HG03520 (cell line): ENCODE results near the gene KPNA2.
A peak's percentile ranks its signal among the peaks of the same experiment; 100 is the strongest.
"Not testable (repeated sequence)": the region's sequence is repeated elsewhere in the genome, so short reads cannot be mapped to it uniquely, and the experiment has no call there.

Source experiments
- ATAC-seq: cut with Tn5 transposase; IDR thresholded peaks from one replicate; pipeline ENCODE4 v1.9.1; 2021; ENCODE audit warnings: mild to moderate bottlenecking, moderate library complexity; ENCODE audit not compliant: unreplicated experiment

Gene KPNA2

DNA sequence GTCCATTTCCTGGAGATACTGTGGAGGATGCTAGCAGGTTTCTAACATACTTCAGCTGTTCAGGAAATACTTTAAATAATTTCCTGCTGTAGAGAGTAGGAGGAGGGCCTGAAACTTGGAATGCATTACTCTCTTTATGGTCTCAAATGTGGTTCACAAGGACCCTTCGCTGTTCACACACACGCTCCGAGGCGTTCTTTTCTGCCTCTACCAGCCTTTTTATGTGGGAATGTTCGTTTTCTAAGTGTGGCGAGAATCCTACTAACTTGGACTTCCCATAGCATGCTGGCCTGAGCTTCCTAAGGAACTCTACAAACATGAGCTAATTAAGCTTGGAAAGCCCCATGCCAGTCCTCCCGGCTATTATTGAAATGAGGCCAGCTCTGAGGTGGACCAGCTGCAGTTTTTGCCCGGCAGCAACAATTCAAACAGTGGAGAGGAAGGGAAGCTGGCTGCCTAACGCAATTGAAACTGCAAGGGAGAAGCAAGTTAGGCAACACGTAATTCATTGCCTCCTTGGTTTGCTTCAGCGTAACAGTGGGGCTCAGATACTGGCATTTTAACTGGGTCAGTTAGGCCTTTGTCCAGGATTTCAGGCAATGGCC is 18.9 kb downstream of the KPNA2 start:
- no peak for ATAC-seq

DNA sequence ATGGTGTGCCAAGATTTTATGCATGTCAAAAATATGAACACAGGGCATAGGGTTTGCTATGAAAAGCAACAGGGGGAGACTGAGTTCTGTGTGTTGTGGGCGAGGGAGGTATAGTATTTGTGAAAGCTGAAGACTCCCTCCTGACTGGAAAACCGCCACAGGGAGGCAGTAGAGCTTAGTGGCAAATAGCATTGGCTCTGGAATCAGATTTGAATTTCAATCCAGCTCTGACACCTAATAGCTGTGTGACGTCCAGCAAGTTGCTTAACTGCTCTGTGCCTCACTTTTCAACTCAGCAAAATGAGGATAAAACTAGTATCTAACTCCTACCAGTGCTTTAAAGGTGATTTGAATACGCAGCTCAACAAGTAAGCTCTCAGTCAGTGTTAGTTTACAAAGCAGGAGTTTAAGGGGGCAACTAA is 22.0 kb downstream of the KPNA2 start:
- peak; percentile 44 for ATAC-seq

DNA sequence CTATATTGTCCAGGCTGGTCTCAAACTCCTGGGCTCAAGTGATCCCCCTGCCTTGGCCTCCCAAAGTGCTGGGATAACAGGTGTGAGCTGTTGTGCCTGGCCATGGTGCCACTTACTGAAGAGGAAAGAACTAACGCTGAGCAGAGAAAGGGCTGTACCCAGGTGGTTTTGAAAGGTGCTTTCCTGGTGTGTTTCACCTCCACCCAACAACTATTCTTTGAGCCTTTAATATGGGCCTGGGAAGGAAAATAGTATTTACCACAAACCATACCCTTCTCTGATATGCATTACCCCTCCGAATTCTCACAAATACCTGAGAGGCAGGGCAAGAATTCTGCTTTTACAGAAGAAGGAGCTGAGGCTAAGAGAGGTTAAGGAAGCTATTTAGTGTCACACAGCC is 24.8 kb downstream of the KPNA2 start:
- no peak for ATAC-seq

GRCh38 chr17:68061512-68062313 is 26.2 kb downstream of the KPNA2 start:
- no peak for ATAC-seq

GRCh38 chr17:68065366-68065765 is 29.8 kb downstream of the KPNA2 start:
- not testable (repeated sequence) for ATAC-seq

DNA sequence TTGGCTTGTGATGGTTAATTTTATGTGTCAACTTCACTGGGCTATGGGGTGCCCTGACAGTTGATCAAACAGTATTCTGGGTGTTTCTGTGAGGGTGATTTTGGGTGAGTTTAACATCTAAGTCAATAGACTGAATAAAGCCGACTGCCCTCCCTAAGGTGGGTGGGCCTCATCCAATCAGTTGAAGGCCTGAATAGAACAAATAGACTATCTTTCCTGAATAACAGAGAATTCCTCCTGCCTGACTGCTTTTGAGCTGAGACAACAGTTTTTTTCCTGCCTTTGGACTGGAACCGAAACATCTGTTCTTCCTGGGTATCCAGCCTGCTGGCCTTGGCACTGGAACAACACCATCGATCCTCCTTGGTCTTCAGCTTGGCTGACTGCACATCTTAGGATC is 33.0 kb downstream of the KPNA2 start:
- not testable (repeated sequence) for ATAC-seq

DNA sequence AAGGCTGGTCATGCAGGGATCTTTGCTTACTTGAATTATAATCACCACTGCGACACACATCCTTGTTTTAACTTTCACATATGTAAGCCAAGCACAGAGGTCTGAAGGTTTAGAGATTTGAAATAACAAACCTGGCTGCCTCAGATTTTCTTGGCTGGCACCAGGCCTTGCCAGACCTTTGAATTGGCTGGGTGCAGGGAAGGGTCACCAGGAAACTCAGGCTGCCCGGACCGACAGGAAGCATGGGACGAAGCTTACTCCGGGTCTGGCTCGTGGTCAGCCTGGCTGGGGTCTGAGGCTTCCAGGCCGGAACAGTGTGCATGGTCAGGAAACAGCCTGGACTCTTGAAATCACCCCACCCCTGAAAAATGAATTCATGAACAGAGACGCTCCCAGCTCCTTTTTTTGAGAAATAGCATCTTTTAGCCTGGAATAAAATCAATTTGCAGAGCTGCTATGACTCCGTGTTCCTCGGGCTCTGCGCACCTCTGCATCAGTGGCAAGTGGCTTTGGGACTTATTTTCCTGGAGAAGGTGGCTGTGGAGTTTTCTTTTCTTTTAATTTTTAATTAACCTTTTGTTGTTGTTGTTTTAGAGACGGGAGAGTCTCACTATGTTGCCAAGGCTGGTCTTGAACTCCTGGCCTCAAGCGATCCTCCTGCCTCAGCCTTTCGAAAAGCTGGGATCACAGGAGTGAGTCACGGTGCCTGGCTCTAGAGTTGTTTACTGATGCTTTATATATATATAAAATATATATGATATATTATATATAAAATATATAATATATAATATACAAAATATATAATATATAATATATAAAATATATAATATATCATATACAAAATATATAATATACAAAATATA is 35.3 kb downstream of the KPNA2 start:
- not testable (repeated sequence) for ATAC-seq

GRCh38 chr17:68074279-68074678 is 38.7 kb downstream of the KPNA2 start:
- no peak for ATAC-seq

- not testable (repeated sequence) for ATAC-seq
Measured at GRCh38 chr17:68075953-68076607, 40.5 kb downstream of the KPNA2 start.

GRCh38 chr17:68077498-68077897 is 42.0 kb downstream of the KPNA2 start:
- ATAC-seq, result not testable (repeated sequence)

- no peak for ATAC-seq
Measured at GRCh38 chr17:68080411-68081150, 45.0 kb downstream of the KPNA2 start.

DNA sequence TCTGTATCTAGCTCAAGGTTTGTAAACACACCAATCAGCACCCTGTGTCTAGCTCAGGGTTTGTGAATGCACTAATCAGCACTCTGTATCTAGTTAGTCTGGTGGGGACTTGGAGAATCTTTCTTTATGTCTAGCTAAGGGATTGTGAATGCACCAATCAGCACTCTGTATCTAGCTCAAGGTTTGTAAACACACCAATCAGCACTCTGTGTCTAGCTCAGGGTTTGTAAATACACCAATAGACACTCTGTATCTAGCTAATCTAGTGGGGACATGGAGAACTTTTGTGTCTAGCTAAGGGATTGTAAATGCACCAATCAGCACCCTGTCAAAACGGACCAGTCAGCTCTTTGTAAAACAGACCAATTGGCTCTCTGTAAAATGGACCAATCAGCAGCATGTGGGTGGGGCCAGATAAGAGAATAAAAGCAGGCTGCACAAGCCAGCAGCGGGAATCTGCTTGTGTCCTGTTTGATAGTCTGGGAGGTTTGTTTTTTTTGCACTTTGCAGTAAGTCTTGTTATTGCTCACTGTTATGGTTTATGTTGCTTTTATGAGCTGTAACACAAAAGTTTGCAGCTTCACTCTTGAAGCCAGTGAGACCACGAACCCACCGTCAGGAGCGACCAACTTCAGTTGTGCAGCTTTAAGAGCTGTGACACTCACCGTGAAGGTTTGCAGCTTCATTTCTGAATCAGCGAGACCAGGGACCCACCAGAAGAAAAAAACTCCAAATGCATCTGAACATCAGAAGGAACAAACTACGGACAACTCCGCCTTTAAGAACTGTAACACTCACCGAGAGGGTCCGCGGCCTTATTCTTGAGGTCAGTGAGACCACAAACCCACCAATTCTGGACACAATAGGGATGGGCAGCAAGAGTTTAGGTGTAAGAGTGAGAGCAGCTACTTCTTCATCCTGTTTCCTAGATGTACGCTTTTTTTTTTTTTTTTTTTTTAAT is 46.0 kb downstream of the KPNA2 start:
- ATAC-seq, result not testable (repeated sequence)

GRCh38 chr17:68085771-68086381 is 50.3 kb downstream of the KPNA2 start:
- no peak for ATAC-seq

- ATAC-seq, result not testable (repeated sequence)
Measured at GRCh38 chr17:68086666-68087065, 51.1 kb downstream of the KPNA2 start.

DNA sequence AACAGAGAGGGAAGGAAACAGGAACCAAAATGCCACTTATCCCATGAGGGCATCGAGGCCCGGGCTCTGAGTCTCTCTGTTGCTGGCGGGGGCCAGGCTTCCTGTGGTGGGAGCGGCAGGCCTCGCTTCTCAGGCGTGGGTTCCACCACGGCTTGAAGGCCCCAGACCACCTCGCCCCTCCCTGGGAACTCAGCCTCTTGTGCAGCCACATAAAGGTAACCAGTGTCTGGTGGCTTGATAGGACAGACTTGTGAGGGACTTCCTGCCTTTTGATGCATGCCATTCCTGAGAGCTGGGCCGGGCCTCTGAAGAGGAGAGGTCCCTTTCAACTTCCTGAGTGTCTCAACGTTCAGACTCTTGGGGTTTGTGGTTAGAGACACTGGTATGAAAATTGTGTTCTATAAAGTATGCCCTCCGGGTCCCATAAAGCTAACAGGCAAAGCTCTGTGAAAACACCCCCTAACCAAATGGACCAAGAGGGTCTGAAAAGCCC is 51.6 kb downstream of the KPNA2 start:
- not testable (repeated sequence) for ATAC-seq

- no peak for ATAC-seq
Measured at GRCh38 chr17:68087851-68088250, 52.3 kb downstream of the KPNA2 start.

DNA sequence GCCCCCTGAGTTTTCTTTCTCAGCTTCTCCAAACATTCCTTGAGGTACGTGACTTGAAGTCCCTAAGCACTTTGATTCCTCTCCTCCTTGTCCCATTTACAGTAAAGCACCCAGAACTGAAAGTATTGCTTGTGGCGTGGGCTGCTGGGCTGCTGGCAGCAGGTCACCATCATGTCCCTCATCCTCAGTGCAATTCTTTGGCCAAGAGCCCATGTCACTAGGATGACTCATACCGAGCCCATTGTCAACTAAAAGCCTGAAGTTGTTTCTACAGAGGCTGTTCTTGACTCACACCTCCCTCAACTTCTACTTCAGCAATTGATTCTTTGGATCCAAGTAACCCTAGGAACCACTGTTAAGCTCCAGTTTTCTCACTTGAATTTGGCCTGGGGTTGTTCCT is 54.3 kb downstream of the KPNA2 start:
- ATAC-seq, result no peak

DNA sequence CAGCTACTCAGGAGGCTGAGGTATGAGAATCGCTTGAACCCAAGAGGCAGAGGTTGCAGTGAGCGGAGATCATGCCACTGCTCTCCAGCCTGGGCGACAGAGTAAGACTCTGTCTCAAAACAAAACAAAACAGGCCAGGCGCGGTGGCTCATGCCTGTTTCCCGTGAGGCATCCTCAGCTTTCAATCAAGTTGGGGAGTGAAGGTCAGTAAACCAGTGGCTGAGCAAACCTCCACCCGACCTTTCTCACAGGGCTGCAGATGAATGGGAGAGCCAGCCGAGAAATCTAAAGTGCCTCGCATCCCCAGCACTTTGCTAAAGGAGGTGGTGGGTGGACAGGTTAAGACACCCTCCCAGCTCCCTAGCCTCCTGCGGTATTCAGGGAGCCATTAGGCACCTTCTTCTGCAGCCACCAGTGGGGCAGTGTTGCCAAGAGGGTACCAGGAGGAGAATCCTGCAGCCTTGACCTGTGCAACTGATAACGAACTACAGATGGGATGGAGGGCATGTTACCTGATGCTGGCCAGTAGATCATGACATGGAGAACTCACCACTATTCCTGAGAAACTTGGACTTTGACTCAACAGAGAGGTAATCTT is 59.0 kb downstream of the KPNA2 start:
- ATAC-seq, result no peak
